TTC549 (cell line): ENCODE measurements around the gene FLYWCH2.
"Not testable (repeated sequence)": the region's sequence is repeated elsewhere in the genome, so short reads cannot be mapped to it uniquely, and the experiment has no call there.

ENCODE experiments used
- FAIRE-seq: peaks from 2 replicates; lab custom pipeline; 2012; peaks lifted over from hg19 to GRCh38; lab: Jason Lieb, UNC

The FLYWCH2 gene

DNA sequence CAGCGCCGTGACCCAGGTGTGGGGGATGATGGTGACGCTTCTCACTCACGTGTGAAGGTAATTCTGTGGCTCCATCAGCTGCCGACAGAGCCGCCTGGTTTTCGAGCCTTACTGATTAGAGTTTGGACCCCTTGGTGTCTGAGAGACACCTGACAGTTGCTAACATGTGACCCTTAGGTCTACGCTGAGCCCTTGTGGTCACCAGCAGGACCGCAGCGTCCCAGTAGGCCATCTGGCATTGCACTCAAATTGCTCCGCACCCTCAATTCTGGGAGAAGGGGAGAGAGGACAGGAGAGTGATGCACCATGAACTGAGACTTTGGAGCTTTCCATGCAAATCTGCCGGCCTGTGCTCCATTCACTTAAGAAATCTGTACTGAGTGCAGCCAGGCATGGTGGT is 31.2 kb downstream of the FLYWCH2 start:
- no peak for FAIRE-seq

DNA sequence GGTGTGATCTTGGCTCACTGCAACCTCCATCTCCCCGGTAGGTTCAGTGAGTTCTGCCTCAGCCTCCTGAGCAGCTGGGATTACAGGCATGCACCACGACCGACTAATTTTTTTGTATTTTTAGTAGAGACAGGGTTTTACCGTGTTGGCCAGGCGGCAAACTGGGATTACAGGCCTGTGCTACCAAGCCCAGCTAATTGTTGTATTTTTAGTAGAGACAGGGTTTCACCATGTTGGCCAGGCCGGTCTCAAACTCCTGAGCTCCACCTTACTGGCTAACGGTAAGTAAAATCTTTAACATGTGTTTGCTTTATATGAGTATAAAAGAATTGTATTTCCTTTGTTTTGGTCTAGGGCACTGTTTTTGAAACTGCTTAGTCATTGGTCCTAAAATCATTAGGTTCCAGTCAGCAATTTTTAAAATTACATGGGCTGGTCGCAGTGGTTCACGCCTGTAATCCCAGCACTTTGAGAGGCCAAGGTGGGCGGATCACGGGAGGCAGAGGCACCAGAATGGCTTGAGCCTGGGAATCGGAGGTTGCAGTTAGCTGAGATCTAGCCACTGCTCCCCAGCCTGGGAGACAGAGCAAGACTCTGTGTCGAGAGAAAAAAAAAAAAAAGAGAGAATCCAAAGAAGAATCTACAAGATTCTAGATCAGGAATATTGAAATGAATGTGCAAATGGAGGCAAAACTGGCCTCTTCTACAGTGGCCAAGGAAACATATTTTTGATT is 32.3 kb downstream of the FLYWCH2 start:
- FAIRE-seq: no peak

DNA sequence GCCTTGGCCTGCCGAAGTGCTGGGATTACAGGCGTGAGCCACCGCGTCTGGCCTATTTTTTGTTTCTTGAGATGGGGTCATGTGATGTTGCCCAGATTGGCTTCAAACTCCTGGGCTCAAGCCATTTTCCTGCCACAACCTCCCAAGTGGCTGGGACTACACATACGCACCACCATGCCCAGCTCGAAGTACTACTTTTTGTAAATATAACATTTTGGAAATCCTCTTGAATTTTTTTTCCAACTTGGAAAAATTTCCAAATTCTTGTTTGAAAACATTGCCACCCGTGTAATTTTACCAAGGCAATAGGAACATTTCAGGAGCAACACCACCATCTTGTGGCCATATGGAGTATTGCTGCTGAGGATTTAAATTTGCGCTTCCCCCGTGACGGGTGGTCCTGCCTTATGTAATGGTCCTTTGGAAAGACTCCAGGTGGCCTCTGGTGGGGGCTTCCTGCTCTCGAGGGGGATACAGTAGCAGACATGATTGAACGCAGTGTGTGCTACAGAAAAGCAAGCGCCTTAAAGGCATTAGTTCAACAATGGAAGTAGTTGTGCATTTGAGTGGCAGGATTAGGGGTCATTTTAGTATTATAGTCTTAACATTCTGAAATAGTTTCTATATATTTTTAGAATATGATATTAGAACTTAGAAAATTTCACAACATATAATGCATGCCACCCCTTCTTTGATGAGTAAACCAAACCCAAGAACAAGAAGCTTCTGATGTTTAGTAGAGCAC is 36.7 kb downstream of the FLYWCH2 start:
- FAIRE-seq: peak; percentile 11

DNA sequence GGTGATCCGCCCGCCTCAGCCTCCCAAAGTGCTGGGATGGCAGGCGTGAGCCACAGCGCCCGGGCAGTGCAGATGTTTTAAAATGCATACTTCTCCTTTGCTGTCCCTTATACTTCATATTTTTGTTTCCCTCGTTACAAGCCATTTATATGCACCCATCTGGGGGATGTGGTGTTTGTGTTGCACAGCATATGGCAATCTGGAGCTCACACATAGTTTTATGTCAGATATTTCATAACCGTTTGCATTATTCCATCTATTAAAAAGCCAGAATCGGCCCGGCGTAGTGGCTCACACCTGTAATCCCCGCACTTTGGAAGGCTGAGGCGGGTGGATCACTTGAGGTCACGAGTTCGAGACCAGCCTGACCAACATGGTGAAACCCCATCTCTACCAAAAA is 40.5 kb downstream of the FLYWCH2 start:
- no peak for FAIRE-seq

DNA sequence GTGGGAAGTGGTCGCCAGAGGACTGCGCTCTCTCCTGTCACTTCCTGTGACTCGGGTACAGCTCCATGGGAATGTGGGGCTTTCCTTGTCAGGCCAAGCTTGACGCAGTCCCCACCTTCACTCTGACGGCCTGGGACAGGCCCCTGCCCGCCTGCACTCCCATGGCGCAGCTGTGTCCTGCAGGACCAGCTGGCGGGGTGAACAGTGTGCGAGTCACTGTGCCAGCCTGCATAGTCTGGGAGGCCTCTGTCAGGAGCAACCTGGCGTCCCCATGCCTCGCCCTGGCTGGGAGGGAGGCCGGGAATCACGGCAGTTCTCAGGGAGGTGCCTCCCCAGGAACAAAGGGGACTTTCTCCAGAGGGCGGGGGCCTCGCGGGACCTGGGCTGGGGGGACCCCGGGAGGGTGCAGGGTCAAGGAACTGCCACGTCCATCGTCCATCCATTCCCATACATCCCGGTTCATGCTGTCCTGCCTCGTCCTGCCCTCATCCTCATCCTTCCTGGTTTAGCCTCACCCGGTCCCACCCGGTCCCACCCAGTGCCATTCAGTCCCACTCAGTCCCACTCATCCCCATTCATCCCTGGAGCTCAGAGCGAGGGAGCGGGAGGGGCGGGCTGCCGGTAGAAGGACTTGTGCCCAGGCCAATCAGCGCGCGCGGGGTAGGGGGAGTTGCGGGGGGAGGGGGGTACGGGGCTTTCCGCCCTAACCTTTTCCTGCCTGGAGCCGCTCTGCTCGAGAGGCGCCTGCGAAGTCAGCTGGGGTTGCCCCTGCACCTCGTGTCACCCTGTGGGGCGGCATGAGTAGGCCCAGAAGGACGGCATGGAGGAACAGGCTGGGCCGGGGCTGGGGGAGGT is 42.1 kb downstream of the FLYWCH2 start:
- no peak for FAIRE-seq

DNA sequence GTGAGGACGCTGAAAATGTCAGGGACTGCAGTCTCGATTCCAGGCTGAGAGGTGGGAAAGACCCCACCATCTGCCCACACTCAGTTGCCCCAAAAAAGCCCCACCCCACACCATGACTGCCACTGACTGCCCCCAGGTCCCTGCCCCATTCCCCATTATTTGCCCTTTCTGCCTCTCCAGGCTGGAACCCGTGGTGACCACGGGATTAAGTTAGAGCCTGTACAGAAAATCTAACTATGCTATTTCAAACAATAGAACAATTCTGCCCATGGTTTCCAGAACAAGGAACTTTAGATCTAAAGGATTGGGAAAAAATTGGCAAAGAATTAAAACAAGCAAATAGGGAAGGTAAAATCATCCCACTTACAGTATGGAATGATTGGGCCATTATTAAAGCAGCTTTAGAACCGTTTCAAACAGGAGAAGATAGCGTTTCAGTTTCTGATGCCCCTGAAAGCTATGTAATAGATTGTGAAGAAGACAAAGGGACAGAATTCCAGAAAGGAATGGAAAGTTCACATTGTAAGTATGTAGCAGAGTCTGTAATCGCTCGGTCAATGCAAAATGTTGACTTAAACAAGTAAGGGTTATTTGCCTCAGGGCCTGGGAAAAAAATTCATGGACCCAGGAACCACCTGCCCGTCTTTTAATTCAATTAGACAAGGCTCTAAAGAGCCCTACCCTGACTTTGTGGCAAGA is 43.1 kb downstream of the FLYWCH2 start:
- FAIRE-seq: no peak

DNA sequence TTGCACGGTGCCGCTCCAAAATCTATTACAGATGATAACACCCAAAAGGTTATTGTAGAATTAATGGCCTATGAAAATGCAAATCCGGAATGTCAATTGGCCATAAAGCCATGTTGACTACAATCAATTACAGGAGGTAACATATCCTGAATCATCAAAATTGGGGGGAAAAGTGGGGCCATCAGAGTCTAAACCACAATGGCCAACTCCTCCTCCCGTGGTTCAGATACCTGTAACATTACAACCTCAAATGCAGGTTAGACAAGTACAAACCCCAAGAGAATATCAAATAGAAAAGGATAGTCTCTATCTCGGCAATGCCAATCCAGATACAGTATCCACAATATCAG is 43.6 kb downstream of the FLYWCH2 start:
- no peak for FAIRE-seq

DNA sequence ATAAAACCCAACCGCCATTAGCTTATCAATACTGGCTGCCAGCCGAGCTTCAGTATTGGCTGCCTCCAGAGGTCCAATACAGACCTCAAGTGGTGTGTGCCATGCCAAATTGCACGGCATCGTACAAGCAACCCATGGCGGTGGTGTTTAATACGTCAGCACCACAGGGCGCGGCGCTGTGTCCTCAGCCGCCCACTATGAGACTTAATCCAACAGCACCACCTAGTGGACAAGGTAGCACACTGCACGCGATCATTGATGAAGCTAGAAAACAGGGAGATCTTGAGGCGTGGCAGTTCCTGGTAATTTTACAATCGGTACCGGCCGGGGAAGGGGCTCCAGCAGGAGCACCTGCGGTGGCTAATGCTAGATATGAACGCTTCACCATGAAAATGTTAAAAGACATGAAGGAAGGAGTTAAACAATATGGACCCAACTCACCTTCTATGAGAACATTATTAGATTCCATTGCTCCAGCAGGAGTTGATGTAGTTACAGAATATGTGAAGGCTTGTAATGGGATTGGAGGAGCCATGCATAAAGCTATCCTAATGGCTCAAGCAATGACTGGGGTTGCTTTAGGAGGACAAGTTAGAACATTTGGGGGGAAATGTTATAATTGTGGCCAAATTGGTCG is 44.1 kb downstream of the FLYWCH2 start:
- no peak for FAIRE-seq

DNA sequence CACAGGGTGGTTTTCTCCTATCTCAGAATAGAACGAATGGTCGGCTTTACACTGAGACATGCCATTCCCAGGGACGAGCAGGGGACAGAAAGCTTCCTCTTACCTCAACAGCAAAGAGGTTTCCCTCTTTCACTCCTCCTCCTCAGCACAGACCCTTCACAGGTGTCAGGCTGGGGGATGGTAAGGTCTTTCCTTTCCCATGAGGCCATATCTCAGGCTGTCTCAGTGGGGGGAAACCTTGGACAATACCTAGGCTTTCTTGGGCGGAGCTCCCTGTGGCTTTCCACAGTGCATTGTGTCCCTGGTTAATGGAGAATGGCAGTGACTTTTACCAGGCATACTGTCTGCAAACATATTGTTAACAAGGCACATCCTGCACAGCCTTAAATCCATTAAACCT is 45.1 kb downstream of the FLYWCH2 start:
- not testable (repeated sequence) for FAIRE-seq

DNA sequence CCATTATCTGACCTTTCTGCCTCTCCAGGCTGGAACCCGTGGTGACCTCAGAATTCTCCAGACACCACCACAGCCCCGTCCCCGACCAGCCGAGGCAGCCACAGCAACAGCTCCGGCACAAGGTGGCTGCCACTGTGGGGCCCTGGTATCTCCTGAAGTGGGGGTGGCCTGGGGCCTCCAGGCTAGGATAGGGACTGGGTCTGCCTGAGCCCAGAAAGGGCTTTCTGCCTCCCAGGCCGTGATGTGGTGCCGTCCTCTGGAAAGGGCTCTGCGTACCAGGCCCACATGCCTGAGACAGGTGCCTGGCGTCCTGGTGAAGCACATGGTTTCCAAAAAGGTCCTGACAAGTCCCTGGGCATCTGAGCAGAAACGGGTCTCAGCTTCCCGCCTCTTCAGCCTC is 45.8 kb downstream of the FLYWCH2 start:
- FAIRE-seq: no peak

DNA sequence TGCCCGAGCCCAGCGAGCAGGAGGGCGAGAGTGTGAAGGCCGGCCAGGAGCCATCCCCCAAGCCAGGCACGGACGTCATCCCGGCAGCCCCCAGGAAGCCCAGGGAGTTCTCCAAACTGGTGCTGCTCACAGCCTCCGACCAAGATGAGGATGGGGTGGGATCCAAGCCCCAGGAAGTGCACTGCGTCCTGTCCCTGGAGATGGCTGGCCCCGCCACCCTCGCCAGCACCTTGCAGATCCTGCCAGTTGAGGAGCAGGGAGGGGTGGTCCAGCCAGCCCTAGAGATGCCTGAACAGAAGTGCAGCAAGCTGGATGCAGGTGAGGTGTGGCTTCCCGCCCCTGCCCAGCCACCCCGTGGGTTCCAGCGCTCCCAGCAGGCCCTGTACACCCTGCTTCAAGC is 46.7 kb downstream of the FLYWCH2 start:
- FAIRE-seq: no peak

DNA sequence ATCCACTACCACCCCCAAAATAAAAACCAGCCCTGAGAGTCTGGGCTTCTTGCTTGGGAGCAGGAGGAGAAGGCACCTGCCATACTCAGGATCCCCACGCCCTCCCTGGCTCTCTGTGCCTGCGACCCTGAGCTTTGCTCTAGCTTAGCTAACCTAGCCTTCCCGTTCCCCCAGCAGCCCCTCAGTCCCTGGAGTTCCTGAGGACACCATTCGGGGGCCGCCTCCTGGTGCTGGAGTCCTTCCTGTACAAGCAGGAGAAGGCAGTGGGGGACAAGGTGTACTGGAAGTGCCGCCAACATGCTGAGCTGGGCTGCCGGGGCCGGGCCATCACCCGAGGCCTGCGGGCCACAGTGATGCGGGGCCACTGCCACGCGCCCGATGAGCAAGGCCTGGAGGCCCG is 47.2 kb downstream of the FLYWCH2 start:
- no peak for FAIRE-seq

DNA sequence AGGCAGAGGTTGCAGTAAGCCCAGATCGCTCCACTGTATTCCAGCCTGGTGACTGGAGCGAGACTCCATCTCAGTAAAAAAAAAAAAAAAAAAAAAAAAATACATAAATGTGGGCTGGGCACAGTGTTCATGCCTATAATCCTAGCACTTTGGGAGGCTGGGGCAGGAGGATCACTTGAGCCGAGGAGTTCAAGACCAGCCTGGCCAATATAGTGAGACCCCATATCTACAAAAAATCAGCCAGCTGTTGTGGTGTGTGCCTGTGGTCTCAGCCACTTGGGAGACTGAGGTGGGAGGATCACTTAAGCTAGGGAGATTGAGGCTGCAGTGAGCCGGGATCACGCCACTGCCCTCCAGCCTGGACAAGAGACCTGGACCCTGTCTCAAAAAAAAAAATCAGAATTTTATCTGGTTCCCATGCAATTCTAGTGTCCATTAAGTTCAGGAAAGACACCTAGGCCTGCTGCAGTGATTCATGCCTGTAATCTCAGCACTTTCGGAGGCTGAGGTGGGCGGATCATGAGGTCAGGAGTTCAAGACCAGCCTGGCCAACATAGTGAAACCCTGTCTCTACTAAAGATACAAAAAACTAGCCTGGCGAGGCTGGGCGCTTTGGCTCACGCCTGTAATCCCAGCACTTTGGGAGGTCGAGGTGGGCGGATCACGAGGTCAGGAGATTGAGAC is 48.4 kb downstream of the FLYWCH2 start:
- not testable (repeated sequence) for FAIRE-seq

DNA sequence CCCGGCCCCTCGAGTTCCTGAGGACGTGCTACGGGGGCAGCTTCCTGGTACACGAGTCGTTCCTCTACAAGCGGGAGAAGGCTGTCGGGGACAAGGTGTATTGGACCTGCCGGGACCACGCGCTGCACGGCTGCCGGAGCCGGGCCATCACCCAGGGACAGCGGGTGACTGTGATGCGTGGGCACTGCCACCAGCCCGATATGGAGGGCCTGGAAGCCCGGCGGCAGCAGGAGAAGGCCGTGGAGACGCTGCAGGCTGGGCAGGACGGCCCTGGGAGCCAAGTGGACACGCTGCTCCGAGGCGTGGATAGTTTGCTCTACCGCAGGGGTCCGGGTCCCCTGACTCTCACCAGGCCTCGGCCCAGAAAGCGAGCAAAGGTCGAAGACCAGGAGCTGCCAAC is 50.1 kb downstream of the FLYWCH2 start:
- no peak for FAIRE-seq

DNA sequence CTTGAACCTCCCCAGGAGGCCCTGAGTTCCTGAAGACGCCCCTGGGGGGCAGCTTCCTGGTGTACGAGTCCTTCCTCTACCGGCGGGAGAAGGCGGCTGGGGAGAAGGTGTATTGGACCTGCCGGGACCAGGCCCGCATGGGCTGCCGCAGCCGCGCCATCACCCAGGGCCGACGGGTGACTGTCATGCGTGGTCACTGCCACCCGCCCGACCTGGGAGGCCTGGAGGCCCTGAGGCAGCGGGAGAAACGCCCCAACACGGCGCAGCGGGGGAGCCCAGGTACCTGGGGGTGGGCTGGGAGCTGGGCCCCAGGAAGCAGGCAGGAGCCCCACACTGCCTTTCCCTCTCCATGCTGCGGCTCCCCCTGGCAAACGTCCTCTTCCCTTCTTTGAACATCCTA is 50.7 kb downstream of the FLYWCH2 start:
- no peak for FAIRE-seq

DNA sequence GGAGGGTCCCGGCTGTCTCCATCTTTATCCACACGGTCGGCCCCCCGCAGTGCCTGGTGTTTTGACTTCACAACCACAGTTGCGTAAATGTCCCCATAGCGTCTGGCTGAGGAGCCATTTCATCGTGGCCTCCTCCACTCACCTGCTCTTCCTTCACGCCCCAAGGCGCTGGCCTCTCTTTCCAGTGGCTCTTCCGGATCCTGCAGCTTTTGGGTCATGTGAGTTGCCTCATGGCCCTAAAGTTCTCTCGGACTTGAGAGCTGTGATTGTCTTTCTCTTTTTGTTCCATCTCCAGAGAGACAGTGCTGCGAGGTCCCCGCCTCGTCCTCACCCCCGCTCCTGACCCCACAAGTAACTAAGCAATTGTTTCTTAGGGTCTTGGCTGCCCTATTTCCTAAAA is 51.4 kb downstream of the FLYWCH2 start:
- no peak for FAIRE-seq

DNA sequence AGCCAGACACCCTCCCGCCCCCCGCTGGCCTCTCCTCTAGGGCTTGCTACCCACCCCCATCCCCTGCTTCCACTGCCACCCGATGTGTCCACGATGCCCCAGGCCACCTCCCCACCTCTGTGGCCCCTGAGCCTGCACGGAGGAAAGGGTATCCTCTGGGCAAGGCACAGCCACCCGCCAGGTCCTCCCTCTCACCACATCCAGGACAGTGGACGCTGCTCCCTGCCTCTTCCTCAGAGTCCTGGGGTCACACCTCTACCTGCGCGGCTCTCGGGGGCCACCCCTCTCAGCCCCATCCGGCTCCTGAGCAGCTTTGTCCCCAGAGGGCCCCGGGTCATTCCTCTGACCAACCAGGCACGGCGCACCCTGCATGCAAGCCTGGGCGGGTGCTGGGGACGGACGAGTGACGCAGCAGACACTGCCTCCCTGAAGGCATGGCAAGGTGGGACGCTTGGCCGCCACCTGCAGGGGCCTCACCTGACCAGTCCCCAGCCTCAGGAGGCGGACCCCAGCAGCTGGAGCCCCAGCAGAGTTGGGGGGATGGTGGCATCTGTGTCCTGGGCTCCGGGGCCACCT is 53.5 kb downstream of the FLYWCH2 start:
- FAIRE-seq: no peak

DNA sequence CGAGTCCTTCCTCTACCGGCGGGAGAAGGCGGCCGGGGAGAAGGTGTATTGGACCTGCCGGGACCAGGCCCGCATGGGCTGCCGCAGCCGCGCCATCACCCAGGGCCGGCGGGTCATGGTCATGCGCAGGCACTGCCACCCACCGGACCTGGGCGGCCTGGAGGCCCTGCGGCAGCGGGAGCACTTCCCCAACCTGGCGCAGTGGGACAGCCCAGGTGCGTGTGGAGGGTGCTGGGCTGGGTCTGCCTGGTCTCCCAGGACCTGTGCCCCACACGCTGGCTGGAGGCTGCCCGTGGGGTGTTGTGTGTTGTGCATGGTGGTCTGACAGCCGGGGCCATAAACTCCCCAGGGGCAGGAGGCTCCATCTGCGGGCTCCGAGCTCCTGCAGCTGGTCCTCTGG is 54.2 kb downstream of the FLYWCH2 start:
- no peak for FAIRE-seq

DNA sequence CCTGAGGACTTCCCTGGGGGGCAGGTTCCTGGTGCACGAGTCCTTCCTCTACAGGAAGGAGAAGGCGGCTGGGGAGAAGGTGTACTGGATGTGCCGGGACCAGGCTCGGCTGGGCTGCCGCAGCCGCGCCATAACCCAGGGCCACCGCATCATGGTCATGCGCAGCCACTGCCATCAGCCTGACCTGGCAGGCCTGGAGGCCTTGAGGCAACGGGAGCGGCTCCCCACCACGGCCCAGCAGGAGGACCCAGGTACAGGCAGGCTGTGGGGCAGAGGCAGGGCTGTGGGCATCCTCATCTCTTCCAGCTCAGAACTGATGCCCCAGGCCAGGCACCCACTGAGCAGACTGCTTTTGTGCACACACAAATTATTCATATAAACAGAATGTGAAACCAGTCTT is 55.2 kb downstream of the FLYWCH2 start:
- no peak for FAIRE-seq

DNA sequence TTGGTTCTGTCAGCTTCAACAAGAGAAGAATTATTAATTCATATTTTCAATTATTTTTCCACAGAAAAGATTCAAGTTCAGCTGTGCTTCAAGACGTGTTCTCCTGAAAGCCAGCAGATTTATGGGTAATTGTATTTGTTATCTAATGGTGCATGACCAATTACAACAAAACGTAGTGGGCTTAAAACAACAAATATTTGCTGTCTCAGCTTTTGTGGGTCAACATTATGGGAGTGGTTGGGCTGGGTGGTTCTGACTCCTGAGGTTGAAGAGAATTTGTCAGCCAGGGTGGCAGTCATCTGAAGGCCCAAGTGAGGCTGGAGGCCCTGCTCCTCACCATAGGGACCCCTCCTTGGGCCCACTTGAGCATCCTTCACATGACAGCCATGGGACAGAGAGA is 57.0 kb downstream of the FLYWCH2 start:
- FAIRE-seq: no peak

DNA sequence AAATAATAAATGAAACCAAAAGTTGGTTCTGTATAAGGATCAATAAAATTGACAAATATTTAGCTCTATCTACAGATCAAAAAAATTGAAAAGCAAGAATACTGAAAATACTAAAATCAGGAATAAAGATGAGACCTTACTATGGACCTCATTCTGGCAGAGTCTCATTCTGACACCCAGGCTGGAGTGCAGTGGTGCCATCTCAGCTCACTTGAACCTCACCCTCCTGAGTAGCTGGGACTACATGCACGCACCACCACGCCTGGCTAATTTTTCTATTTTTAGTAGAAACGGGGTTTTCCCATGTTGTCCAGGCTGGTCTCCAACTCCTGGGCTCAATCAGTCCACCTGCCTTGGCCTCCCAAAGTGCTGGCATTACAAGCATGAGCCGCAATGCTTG is 59.0 kb downstream of the FLYWCH2 start:
- no peak for FAIRE-seq
